HEK293 (cell line): ENCODE measurements around the gene LEO1.
A peak's percentile ranks its signal among the peaks of the same experiment; 100 is the strongest.

Source experiments
- CTCF ChIA-PET: fragments of 350-600 bp; formaldehyde crosslinking; extraction: SDS; loops from one replicate; lab custom pipeline; 2021; ENCODE audit warnings: antibody characterized with exemption; lab: Yijun Ruan, JAX
- POLR2A ChIA-PET: fragments of 300-600 bp; formaldehyde crosslinking; extraction: SDS; loops from one replicate; lab custom pipeline; 2020; ENCODE audit warnings: antibody characterized with exemption, inconsistent platforms; lab: Yijun Ruan, JAX
- H3K27ac ChIP-seq: fragments of 200-500 bp; sonication (Bioruptor generic); 2 replicates; pipeline ENCODE4 v1.5.1; 2014; ENCODE audit warnings: low read depth, low read length, control low read depth, inconsistent platforms; ENCODE audit errors: extremely low read depth
- H3K36me3 ChIP-seq, 2 experiments: fragments of 200-500 bp in 1 of 2; sonication (Bioruptor generic) in 1 of 2; 1 replicate in 1 of 2; 2 replicates in 1 of 2; pipeline ENCODE4 v1.5.1; 2014 to 2017; ENCODE audit warnings: inconsistent platforms in 2 of 2, low read length in 2 of 2; ENCODE audit not compliant: control insufficient read depth in 2 of 2, insufficient read depth in 1 of 2
- H3K4me1 ChIP-seq: fragments of 200-500 bp; sonication (Bioruptor generic); 2 replicates; pipeline ENCODE4 v1.5.1; 2014; ENCODE audit warnings: mild to moderate bottlenecking, low read length, inconsistent platforms; ENCODE audit not compliant: control insufficient read depth, insufficient read depth
- H3K4me3 ChIP-seq: 2 replicates; pipeline ENCODE4 v1.5.1; 2011; ENCODE audit warnings: low read depth, mild to moderate bottlenecking, control low read depth, low read length, moderate library complexity
- H3K9me3 ChIP-seq: fragments of 200-500 bp; sonication (Bioruptor generic); 2 replicates; pipeline ENCODE4 v1.5.1; 2014; ENCODE audit warnings: low read depth, low read length, inconsistent platforms; ENCODE audit not compliant: control insufficient read depth, insufficient read depth
- ATF2 ChIP-seq: fragments of 450-650 bp; formaldehyde crosslinking; IDR thresholded peaks from 2 replicates; pipeline ENCODE4 v1.5.1; 2016; ENCODE audit warnings: missing biosample characterization, missing genetic modification characterization, low read depth
- GLIS1 ChIP-seq: fragments of 450-650 bp; formaldehyde crosslinking; IDR thresholded peaks from 2 replicates; pipeline ENCODE4 v1.5.1; 2016; ENCODE audit warnings: missing biosample characterization, missing genetic modification characterization
- PRDM2 ChIP-seq: fragments of 450-650 bp; formaldehyde crosslinking; IDR thresholded peaks from 2 replicates; pipeline ENCODE4 v1.5.1; 2016; ENCODE audit warnings: missing biosample characterization, missing genetic modification characterization, borderline replicate concordance
- RBAK ChIP-seq: fragments of 450-650 bp; formaldehyde crosslinking; IDR thresholded peaks from 2 replicates; pipeline ENCODE4 v1.5.1; 2016; ENCODE audit warnings: missing biosample characterization, missing genetic modification characterization
- SCRT1 ChIP-seq: fragments of 450-650 bp; formaldehyde crosslinking; IDR thresholded peaks from 2 replicates; pipeline ENCODE4 v1.5.1; 2016; ENCODE audit warnings: missing biosample characterization, missing genetic modification characterization, borderline replicate concordance
- SCRT2 ChIP-seq: fragments of 450-650 bp; formaldehyde crosslinking; IDR thresholded peaks from 2 replicates; pipeline ENCODE4 v1.5.1; 2016; ENCODE audit warnings: missing biosample characterization, missing genetic modification characterization
- ZBTB20 ChIP-seq: fragments of 450-650 bp; formaldehyde crosslinking; IDR thresholded peaks from 2 replicates; pipeline ENCODE4 v1.5.1; 2016; ENCODE audit warnings: missing biosample characterization, missing genetic modification characterization
- ZBTB21 ChIP-seq: fragments of 450-650 bp; formaldehyde crosslinking; IDR thresholded peaks from 2 replicates; pipeline ENCODE4 v1.5.1; 2017; ENCODE audit warnings: missing biosample characterization, missing genetic modification characterization
- ZEB2 ChIP-seq: fragments of 450-650 bp; formaldehyde crosslinking; IDR thresholded peaks from 2 replicates; pipeline ENCODE4 v1.5.1; 2016; ENCODE audit warnings: missing biosample characterization, missing genetic modification characterization
- ZNF202 ChIP-seq: fragments of 450-650 bp; formaldehyde crosslinking; IDR thresholded peaks from 2 replicates; pipeline ENCODE4 v1.5.1; 2016; ENCODE audit warnings: missing biosample characterization, missing genetic modification characterization, borderline replicate concordance
- ZNF341 ChIP-seq: fragments of 450-650 bp; formaldehyde crosslinking; IDR thresholded peaks from 2 replicates; pipeline ENCODE4; 2016; ENCODE audit warnings: low read depth, missing biosample characterization, missing genetic modification characterization
- ZNF398 ChIP-seq: fragments of 450-650 bp; formaldehyde crosslinking; IDR thresholded peaks from 2 replicates; pipeline ENCODE4 v1.5.1; 2017; ENCODE audit warnings: missing biosample characterization, missing genetic modification characterization
- ZNF555 ChIP-seq: fragments of 450-650 bp; formaldehyde crosslinking; conservative IDR thresholded peaks from 2 replicates; pipeline ENCODE4 v1.5.1; 2017; ENCODE audit warnings: missing biosample characterization, mild to moderate bottlenecking, missing genetic modification characterization, inconsistent platforms
- ZNF585B ChIP-seq: fragments of 450-650 bp; formaldehyde crosslinking; IDR thresholded peaks from 2 replicates; pipeline ENCODE4 v1.5.1; 2016; ENCODE audit warnings: missing biosample characterization, missing genetic modification characterization
- ZNF654 ChIP-seq: fragments of 450-650 bp; formaldehyde crosslinking; IDR thresholded peaks from 2 replicates; pipeline ENCODE4 v1.5.1; 2016; ENCODE audit warnings: low read depth, missing biosample characterization, missing genetic modification characterization
- ZNF664 ChIP-seq: fragments of 450-650 bp; formaldehyde crosslinking; IDR thresholded peaks from 2 replicates; pipeline ENCODE4 v1.5.1; 2016; ENCODE audit warnings: missing biosample characterization, missing genetic modification characterization

The LEO1 gene

GRCh38 chr15:51992953-51993352 is 21.4 kb upstream of the LEO1 start:
- no peak overlapping the region for H3K27ac ChIP-seq
- H3K4me3 ChIP-seq, result no peak overlapping the region
- TF ChIP-seq PRDM2 (tag by site-specific recombination) (no peak), GLIS1 (tag by site-specific recombination) (peak; percentile 16; the same call in 1 of the 2 replicates), ZNF341 (tag by site-specific recombination) (0 out of 2 replicates have a peak, but pooled peaks have one; percentile 1), ZNF398 (tag by site-specific recombination) (peak; percentile 46; the same call in 1 of the 2 replicates)
- CTCF ChIA-PET, result no interaction called here
- no peaks in the 10 kb centered on the region for H3K9me3 ChIP-seq
- POLR2A ChIA-PET, result interaction anchor here (0.6 kb wide), 1 partner anchor 38 kb away, joined by 4 read pairs; no protein-coding TSS in a partner anchor
- H3K36me3 ChIP-seq, result no peaks in the 10 kb centered on the region
- H3K4me1 ChIP-seq, result no peaks in the 10 kb centered on the region

GRCh38 chr15:51991141-51991540 is 19.6 kb upstream of the LEO1 start:
- CTCF ChIA-PET, result no interaction called here
- no peak overlapping the region for H3K4me3 ChIP-seq
- no peak for TF ChIP-seq ATF2 (tag by site-specific recombination)
- TF ChIP-seq SCRT1, result no peak
- TF ChIP-seq RBAK (tag by site-specific recombination), result no peak
- TF ChIP-seq ZBTB21 (tag by site-specific recombination), result no peak
- TF ChIP-seq ZBTB20 (tag by site-specific recombination), result no peak
- TF ChIP-seq ZNF202, result no peak
- TF ChIP-seq ZNF585B (tag by site-specific recombination), result no peak
- no peak for TF ChIP-seq SCRT2 (tag by site-specific recombination)
- TF ChIP-seq ZNF654 (tag by site-specific recombination), result no peak
- TF ChIP-seq ZNF555, result no peak
- no peak for TF ChIP-seq ZEB2 (tag by site-specific recombination)
- no peak for TF ChIP-seq ZNF664
- TF ChIP-seq, all 188 proteins: peak for 0
- no peaks in the 10 kb centered on the region for H3K9me3 ChIP-seq
- H3K36me3 ChIP-seq, result no peaks in the 10 kb centered on the region
- POLR2A ChIA-PET, result no interaction called here
- no peaks in the 10 kb centered on the region for H3K4me1 ChIP-seq
- no peak overlapping the region for H3K27ac ChIP-seq
